Measurements from ENCODE around the gene PLXNA2.

GRCh38 chr1:208113011-208113410, 131.2 kb downstream of the PLXNA2 start:
- TF ChIP-seq CTCF (IDR thresholded peaks at IDR 0.05; ENCODE audit: low read depth, low read length) (no peak), EZH2phosphoT487 (IDR thresholded peaks at IDR 0.05; ENCODE audit: low read depth) (no peak)
